NCI-H128 (cell line): Measurements from ENCODE around the gene LAMC3.

Experiments
- DNase-seq: peaks from one replicate; lab custom pipeline; 2025; ENCODE audit not compliant: unreplicated experiment; lab: John Stamatoyannopoulos, UW

The LAMC3 gene

DNA sequence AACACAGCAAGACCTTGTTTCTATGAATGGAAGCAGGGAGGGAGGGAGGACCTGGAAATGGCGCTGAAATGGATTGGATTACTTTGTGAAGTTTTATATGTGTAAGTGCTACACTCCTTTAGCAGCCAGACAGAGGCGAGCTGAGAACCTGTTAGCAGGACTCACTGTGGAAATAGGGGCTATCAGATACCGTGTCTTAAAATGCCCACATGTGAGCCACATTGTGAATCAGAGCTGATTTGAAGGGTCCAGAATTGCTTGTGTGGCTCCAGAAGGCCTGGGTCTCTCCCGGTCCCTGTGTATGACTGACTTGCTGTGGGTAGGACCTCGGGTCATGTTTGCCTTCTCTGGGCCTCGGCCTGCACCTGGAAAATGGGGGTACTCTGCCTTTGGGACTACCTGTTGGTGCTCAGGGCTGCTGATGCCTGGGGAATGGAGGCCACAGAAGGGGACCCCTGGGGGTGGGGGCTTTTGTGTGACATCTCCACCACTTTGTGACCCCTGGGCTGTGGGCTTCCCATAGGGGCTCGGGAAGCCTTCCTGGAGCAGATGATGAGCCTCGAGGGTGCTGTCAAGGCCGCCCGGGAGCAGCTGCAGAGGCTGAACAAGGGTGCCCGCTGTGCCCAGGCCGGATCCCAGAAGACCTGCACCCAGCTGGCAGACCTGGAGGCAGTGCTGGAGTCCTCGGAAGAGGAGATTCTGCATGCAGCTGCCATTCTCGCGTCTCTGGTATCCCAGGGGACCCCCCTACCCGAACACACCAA lies 63.3 kb downstream of the LAMC3 start:
- no peak for DNase-seq

DNA sequence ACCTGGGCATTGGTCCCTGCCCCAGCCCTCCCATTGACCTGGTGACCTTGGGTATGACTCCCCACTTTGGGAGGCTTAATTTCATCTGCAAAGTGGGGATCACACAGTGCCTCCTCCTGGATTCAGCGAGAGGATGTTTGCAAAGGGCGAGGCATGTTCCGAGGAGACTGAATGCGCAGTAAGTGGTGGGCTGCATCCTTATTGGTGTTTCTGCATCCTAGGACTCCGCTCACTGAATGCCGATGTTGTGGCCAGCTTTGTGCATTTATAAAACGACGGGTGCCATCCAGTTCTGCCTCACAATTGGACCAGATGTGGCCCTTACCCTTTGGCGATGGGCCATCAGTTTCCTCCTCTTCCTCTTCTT lies 63.9 kb downstream of the LAMC3 start:
- no peak for DNase-seq

DNA sequence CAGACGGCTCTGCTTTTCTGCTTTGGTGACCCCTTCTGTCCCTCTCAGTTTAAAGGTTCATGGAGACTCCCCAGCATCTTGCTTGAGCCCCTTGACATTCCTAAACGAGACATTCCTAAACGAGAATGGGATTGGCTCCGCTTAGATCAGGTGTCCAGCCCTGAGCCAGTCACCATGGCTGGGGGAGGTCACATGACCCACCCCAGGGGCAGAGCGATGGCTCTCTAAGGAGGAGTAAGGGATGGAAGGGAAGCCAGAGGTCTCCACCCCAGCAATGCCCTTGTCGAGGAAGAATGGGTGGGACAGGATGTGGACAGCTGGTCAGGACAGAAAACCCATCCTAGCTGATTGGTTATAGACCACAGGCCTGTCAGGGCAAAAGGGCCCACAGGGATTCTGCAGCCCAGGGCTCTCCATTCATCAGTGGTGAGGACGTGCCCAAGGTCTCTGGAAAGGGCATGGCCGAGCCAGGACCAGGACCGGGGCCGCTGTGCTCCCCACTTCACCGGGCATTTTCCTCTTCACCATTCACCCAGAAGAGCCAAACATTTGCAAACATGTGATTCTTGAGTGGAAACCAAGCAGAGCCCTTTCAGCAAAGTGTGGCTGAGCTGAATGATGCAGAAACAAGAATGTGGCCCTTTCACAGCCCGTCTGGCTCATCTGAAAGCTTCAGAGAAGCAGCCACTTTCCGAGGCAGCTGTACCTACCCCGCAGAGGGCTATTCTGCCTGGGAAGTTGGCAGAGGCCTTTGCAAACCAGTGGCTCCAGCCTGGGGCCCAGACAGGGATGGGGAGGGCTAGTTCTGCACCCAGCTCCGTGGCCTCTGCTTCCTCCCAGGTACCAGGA lies 67.6 kb downstream of the LAMC3 start:
- DNase-seq: no peak

DNA sequence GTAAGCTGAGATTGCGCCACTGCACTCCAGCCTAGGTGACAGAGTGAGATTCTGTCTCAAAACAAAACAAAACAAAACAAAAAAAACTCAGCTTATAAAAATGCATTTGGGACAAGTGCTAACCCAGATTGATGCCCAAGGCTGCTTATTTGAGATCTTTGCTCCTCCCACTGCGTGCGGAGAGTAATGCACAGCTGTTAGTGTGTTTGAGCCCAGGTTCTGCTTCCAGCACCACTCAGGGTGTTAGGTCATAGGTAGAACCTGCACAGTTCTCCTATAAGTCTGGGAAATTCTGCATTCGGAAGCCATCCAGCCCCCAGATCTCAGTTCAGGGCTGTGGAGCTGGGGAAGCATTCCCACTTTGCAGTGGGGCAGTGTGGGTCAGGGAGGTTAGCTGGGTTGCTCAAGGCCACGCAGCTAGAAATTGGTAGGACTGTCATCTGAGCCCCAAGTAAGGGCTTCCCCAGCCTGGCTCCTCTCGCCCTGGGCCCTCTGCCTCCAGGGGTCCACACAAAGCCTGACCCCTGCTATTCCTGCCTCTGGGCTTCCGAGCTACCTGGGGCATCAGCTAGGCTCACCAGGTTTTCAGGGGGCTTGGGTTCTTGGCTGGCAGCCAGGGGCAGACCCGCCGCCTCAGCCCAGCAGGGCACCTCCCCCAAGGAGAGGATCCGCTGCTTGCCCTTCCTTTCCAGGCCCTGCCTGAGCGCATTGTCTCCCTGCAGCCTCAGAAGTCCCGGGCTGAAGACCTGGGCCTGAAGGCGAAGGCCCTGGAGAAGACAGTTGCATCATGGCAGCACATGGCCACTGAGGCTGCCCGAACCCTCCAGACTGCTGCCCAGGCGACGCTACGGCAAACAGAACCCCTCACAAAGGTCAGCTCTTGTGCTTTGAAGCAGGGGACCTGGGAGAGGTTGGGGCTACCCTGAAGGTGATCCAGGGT lies 69.7 kb downstream of the LAMC3 start:
- DNase-seq: no peak

DNA sequence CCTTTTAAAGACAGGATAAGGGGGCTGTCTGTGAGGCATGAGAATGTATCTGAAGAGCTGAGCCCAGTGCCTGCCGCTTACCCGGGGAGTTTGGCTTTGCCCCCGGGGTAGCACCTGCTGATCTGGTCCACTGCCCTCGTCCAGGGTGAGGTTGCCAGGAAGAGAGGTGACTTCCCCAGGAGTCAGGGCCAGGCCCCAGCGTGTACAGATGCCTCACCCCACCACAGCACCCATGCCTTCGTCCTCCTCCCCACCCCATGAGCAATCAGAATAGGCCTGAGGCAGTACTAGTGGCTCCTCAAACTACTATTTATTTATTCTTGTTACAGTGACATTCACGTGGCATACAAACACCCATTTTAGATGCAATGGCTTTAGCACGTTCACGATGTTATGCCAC lies 71.6 kb downstream of the LAMC3 start:
- no peak for DNase-seq

DNA sequence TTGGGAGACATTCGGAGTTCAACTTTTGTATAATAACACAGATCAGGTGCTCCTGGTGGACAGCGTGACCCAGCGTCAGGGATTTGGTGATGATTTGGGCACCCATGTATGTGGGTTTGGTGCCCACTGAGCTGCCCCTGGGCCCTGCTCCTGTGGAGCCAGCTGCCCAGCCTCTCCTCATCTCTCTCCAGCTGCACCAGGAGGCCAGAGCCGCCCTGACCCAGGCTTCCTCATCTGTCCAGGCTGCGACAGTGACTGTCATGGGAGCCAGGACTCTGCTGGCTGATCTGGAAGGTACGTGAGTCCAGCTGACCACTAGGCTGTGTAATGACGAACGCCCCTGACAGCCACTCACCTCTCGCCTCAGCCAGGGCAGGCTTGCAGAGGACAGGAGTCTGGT lies 72.9 kb downstream of the LAMC3 start:
- DNase-seq: no peak

DNA sequence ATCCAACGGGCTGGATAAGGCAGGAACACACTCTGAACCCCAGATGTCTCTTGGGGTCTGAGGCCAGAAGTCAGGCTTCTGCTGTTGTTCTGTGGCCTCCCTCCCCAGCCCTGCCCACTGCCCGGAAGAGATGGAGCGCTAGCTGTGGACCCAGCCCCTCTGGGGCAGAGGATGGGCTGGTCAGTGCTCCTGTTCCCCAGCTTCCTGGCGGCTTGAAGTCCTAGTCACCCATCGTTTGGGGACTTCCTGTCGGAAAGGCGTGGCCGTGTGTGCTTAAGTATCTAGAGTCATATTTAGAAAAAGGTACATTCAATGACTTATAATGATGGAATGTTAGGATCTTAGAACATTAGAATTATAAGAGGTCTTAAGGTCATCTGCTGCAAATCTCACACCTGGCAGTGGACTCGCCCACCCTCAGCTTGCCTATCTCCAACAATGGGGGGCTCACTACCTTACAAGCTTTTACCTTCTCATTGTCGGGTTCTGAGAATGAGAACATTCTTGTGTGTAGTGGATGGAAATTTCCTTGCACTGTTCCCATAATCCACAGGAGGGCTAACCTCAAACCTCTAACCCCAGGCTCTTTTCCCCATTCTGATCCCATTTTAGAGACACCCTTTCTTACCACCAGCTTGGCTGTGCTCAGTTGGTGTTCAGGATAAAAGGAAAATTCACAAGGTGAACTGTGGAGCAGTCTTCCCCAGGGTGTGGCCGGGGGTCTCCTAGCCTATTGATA lies 74.0 kb downstream of the LAMC3 start:
- no peak for DNase-seq

DNA sequence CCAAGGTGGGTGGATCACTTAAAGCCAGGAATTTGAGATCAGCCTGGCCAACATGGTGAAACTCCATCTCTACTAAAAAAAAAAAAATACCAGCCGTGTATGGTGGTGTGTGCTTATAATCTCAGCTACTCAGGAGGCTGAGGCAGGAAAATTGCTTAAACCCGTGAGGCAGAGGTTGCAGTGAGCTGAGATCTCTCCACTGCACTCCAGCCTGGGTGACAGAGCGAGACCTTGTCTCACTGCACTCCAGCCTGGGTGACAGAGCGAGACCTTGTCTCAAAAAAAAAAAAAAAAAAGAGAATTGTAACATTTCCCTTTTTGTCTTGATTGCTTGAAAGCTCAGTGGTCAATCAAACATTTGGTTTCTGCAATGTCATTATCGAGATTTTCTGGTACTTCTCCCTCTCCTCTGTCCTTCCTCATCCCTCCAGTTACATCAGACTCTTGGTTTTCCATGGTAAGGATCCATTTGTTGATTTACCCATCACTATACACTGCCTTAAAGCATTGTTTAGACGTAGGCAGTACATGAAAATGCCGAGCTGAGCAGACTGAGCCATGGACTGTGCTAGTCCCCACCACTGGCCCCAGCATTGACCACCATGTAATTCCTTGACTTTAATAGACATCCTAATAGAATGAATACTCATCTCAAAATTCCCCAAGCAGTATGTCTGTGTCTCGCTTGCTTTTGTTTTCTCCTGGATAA lies 75.8 kb downstream of the LAMC3 start:
- no peak for DNase-seq

DNA sequence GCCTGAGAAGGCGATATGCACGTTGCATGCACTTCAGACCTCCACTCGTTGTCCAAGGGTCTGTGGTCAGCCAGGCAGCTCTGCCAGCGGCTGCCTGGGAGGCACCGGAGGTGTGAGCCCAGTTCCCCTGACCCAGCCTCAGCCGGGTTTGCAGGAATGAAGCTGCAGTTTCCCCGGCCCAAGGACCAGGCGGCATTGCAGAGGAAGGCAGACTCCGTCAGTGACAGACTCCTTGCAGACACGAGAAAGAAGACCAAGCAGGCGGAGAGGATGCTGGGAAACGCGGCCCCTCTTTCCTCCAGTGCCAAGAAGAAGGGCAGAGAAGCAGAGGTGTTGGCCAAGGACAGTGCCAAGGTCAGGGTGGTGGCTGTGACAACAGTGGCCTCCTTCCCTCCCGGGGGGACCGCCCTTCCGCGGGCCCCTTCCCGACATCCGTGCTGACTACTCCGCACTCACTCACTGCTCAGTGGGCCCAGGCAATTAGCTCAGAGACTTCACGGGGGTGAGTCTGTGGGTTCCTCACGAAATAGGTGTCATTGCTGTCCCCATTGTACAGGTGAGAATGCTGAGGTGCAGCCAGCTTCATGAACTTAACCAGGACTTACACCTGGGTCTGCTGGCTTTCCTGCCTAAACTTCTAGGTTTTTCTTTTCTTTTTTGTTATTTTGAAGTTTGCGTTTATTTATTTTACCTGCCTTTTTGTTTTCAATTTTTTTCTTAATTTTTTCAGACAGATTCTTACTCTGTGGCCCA lies 76.6 kb downstream of the LAMC3 start:
- no peak for DNase-seq

DNA sequence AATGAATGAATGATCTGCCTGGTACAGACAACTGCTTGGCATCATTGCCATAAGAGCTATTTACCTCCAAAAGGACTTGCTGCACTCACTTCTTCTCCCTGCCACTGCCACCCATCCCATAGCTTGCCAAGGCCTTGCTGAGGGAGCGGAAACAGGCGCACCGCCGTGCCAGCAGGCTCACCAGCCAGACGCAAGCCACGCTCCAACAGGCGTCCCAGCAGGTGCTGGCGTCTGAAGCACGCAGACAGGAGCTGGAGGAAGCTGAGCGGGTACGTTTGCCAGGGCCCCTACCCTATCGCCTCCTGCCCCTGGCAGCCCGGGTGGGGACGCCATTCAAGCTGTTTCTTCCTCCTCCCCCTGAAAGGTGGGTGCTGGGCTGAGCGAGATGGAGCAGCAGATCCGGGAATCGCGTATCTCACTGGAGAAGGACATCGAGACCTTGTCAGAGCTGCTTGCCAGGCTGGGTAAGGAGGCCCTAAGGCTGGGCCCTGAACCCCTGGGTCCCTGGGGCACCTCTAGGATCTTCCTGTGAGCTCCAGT lies 78.5 kb downstream of the LAMC3 start:
- no peak for DNase-seq

DNA sequence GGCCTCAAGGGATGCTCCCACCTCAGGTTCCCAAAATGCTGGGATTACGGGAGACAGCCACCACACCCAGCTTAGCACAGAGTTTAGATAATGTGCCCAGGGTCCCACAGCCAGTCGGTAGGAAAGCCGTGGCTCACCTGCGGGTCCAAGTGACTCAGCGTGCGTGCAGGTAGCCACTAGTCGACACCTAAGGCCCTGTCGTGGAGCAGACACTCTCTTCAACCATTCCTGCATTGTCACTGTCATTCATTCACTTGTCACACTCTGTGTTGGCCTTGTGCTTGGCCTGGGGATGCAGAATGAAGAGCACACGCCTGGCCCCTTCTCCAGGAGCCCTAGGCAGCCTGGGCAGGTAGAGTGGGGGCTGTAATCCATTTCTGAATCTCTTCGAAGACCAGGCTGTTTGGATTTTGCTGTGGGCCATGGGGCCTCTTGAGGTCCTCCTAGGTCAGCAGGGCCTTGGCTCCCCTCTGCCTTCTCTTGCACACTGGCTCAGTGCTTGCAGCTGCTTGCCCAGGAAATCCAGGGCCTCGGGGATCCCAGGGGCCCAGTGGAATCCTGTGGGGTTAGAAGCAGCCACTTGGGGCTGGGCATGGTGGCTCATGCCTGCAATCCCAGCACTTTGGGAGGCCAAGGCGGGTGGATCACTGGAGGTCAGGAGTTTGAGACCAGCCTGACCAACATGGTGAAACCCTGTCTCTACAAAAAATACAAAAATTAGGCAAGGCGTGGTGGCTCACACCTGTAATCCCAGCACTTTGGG lies 81.2 kb downstream of the LAMC3 start:
- DNase-seq: no peak

DNA sequence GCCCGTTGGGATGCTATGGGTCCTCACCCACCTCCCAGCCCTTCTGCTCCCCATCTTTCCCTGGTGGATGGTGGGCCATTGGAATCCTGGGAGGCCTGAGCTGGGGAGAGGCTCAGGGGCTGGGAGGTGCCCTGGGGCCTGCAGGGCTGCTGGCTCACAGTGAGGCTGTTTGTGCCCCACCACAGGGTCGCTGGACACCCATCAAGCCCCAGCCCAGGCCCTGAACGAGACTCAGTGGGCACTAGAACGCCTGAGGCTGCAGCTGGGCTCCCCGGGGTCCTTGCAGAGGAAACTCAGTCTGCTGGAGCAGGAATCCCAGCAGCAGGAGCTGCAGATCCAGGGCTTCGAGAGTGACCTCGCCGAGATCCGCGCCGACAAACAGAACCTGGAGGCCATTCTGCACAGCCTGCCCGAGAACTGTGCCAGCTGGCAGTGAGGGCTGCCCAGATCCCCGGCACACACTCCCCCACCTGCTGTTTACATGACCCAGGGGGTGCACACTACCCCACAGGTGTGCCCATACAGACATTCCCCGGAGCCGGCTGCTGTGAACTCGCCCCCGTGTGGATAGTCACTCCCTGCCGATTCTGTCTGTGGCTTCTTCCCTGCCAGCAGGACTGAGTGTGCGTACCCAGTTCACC lies 82.5 kb downstream of the LAMC3 start:
- DNase-seq: no peak

DNA sequence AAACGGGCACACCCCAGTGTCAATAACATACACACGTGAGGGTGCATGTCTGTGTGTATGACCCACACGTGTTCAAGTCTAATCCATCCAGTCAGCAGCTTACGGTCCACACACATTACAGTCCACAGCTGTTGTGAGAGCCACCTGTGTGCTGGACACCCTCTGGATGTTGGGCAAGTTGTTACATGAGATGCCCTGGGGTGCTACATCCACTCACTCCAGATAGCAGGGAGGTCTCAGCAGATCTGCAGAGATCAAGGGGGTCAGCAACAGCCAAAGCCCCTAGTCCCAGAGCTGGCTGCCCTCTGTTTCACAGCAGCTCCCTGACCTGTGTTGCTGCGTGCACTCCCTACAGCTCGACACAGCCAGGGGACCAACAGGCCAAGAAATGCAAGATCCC lies 83.1 kb downstream of the LAMC3 start:
- no peak for DNase-seq

DNA sequence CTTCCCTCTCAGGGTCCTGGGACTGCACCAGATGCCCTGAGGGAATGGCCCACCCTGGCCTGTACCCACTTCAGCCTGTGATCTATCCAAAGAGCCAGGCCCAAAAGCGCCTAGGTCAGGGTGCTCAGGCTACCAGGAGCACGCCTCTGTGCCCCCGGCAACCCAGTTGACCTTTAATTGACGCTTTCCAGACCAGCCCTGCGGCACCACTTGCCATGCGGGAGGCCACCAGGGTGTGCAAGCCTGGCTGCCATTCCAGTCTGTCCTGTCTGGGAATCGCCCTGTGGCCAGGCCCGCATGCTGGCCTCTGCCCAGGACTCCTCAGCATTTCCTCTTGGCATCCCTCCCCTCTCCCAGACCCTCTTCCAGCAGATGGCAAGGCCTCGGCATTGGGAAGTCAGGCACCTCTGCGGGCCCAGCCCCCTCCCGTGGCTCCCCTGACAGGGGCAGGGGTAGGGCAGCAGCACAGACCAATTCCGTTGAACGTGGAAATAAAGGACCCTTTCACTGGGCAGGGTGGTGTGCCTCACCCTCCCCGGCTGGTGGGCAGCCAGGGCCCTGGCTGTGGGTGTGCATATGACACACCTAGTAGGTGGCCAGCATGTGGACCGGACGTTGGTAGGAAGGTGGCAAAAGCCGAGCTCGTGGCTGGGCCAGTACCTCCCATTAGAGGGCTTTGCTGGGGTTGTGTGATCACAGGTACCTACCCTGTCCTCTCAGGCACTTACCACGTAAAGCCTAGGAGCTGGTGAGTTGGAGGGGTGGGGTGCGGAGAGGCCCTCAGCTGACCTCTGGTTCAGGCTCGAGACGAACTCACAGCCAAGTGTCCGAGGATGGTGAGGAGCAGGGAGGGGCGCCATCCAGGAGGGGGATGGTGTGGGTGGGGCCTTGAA lies 83.8 kb downstream of the LAMC3 start:
- DNase-seq: no peak

DNA sequence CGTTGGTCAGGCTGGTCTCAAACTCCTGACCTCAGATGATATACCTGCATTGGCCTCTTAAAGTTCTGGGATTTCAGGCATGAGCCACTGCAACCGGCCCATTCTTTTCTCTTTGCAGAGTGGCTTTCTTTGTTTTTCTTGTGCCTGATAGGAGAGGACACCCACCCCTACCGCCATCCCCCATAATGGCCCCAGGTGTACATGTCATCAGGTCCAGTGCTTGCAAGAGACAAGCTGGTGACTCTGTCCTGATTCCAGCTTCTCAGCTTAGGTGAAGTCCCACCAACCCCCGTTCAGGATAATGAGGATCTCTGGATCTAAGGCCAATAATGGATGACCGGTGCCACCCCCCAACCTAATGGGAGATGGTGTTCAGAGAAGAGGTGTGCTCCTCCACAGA lies 85.0 kb downstream of the LAMC3 start:
- no peak for DNase-seq

DNA sequence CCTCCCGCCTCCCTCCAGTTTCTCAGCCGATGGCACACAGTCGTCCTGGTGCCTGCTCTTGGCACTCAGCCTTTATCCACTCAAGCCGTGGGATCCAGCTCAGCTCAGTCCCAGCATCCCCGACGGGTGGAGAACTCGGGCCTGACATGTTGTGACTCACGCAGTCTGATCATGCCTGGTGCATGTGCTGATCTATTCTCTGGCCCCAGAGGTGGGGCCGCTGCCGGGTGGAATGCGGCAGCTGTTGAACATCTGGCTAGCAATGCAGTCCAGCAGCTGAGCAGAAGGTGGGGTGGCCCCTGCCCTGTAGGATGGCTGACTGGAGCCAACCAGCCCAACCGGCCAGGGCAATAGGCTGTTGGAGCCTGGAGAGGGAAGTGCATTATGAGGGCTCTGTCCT lies 85.6 kb downstream of the LAMC3 start:
- no peak for DNase-seq

DNA sequence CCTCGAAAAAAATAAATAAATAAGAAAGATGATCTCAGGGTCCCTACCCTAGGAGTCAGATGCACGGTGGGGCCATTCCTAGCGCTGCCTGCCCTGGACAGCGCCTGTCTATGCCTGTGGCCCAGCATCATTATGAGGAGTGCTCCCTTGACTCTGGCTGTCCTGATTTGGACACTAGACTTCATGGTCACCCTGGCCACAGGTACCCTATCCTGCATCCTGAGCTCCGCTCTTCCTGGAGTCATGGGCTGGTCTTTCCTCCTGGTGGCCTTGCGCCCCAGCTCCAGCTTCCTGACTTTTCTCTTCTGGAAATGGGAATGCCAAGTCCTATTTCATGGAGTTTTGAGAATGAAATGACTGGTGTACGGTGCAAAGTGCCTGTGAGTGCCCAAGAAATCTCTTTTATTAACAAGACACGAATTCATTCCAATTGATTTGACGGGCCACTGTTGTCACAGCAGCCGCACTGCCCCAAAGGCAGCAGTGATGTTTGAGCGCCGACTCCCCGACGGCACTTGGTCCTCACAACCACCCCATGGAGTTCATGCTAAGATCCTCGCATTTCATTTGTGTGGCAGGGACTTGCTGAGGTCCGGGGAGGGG lies 86.8 kb downstream of the LAMC3 start:
- no peak for DNase-seq
